ENCODE results near the gene TAF15.

- TF ChIP-seq, protein P1, sequence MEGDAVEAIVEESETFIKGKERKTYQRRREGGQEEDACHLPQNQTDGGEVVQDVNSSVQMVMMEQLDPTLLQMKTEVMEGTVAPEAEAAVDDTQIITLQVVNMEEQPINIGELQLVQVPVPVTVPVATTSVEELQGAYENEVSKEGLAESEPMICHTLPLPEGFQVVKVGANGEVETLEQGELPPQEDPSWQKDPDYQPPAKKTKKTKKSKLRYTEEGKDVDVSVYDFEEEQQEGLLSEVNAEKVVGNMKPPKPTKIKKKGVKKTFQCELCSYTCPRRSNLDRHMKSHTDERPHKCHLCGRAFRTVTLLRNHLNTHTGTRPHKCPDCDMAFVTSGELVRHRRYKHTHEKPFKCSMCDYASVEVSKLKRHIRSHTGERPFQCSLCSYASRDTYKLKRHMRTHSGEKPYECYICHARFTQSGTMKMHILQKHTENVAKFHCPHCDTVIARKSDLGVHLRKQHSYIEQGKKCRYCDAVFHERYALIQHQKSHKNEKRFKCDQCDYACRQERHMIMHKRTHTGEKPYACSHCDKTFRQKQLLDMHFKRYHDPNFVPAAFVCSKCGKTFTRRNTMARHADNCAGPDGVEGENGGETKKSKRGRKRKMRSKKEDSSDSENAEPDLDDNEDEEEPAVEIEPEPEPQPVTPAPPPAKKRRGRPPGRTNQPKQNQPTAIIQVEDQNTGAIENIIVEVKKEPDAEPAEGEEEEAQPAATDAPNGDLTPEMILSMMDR (IDR thresholded peaks at IDR 0.05) = no peak
- TF ChIP-seq POLR2A (IDR thresholded peaks at IDR 0.05) = no peak
Observed at GRCh38 chr17:35891269-35891668, 82.0 kb downstream of the TAF15 start.

All from thyroid gland (tissue), 4 donors.